ENCODE data around the gene CACNG6.
"Not testable (repeated sequence)": the region's sequence is repeated elsewhere in the genome, so short reads cannot be mapped to it uniquely, and the experiment has no call there.

The CACNG6 gene, protein sequence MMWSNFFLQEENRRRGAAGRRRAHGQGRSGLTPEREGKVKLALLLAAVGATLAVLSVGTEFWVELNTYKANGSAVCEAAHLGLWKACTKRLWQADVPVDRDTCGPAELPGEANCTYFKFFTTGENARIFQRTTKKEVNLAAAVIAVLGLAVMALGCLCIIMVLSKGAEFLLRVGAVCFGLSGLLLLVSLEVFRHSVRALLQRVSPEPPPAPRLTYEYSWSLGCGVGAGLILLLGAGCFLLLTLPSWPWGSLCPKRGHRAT

DNA sequence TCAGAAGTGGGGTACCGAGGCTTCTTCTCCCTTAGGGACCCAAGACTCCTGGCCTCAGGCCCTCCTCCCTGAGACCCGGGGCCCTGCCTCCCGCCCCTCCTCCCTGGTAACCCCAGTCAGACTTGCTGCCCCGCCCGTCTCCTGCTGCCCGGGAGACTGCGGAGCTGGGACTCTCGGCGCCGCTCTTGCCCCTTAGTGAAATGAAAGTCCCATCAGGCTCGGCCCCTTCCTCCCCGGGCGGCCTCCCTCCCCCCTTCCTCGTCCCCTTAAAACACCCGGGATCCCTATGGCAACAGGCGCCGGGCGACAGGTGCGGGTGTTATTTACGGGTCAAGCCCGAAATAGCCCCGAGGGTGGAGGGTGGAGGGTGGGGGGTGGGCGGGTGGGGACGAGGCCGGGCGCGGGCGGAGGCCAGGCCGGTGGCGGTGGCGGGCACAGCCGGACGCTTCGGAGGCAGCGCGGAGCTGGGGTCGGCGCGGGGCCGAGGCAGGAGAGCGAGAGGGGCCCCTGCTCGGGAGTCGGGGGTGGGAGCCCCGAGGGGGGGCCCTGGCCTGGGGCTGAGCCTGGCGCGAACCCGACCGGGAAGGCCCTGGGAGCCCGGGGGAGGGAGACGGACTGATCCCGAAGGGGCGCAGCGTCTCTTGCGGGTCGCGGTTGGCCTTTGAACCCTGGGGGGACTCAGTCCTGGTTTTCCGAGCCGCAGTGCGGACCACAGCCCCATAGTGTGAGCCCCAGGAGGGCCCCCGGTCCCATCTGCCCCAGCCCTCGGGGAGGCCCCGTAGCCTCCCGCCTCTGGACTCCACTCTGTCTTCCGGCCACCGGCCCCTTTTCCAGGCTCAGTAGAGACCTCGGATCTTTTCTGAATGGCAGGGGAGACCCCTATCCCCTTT lies at the start of gene CACNG6:
TSS of gene CACNG6 (plus strand) at position 414 of the 890 bp plus-strand sequence. CDS start 1,241 bp downstream, outside the sequence.
- TF ChIP-seq EZH2 (IDR thresholded peaks at IDR 0.05) (no peak), POLR2AphosphoS5 (IDR thresholded peaks at IDR 0.05; ENCODE audit: borderline replicate concordance, low read depth, low read length) (no peak), FOXP2 (optimal IDR thresholded peaks at IDR 0.05; ENCODE audit: control extremely low read depth, extremely low read length, insufficient read depth) (no peak)
- no peak within 1 kb of the TSS for H3K27ac ChIP-seq
- no peak for DNase-seq (ENCODE audit: low read depth, low spot score)
- H3K9me3 ChIP-seq (ENCODE audit: low read depth, low read length) = no peaks in the 10 kb centered on the region
- no peaks in the 10 kb centered on the region for H3K36me3 ChIP-seq (ENCODE audit: insufficient read depth, low read length)
- H3K9ac ChIP-seq (ENCODE audit: insufficient read length) = no peak within 1 kb of the TSS
- no peak within 1 kb of the TSS for H3K4me3 ChIP-seq

DNA sequence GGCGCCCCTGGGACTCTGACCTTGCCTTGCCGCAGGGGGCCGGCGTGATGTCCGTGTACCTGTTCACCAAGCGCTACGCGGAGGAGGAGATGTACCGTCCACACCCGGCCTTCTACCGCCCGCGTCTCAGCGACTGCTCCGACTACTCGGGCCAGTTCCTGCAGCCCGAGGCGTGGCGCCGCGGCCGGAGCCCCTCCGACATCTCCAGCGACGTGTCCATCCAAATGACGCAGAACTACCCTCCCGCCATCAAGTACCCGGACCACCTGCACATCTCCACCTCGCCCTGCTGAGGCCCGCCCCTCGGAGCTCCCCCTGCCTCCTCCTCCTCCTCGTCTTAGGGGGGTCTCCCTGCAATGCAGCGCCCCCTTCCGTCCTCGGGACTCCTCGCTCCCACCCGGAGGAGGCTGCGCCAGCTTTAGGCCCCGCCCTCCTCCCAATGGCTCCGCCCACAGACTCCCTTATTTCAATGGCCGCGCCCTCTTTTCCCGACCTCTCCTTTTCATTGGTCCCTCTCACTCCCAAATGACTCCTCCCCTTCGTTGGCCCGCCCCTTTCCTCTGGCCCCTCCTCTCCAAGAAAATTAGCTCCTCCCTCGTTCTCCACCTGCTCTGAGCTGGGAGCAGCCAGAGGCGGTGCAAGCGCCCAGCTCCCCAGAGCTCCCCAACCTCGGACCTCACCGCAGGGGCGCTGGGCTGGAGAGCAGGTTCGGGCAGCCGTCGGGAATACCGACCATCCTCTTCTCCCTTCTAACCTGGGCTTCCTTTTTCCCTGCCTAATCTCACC lies 49.2 kb upstream of the CACNG6 start:
- Histone ChIP-seq H3K4me3 (no peak overlapping the region), H3K9me3 (ENCODE audit: low read depth, low read length) (no peaks in the 10 kb centered on the region), H3K27ac (no peak overlapping the region), H3K36me3 (ENCODE audit: insufficient read depth, low read length) (no peaks in the 10 kb centered on the region), H3K9ac (ENCODE audit: insufficient read length) (no peak overlapping the region)
- TF ChIP-seq FOXP2 (optimal IDR thresholded peaks at IDR 0.05; ENCODE audit: control extremely low read depth, extremely low read length, insufficient read depth) = no peak
- TF ChIP-seq EZH2 (IDR thresholded peaks at IDR 0.05) = no peak
- no peak for TF ChIP-seq POLR2AphosphoS5 (IDR thresholded peaks at IDR 0.05; ENCODE audit: borderline replicate concordance, low read depth, low read length)
- no peak for DNase-seq (ENCODE audit: low read depth, low spot score)

DNA sequence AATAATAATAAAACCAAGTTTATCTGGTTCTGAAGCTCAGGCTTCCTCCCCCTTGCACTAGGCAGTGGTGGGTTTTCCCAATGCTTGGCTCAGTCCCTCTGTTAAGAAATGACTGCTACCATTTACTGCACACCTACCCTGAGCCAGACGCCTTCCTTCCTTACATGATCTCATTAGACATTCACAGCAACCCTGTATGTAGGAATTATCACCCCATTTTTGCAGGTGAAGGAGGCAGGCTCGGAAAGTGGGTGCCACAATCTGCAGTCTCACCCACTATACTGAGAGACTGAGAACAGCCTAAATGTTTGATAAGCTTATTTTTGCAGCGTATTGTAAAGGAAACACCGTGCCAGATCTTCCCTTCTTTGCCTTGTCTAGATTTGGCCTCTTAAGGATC lies 47.0 kb upstream of the CACNG6 start:
- DNase-seq (ENCODE audit: low read depth, low spot score) = no peak
- TF ChIP-seq FOXP2 (optimal IDR thresholded peaks at IDR 0.05; ENCODE audit: control extremely low read depth, extremely low read length, insufficient read depth) (no peak), EZH2 (IDR thresholded peaks at IDR 0.05) (no peak), POLR2AphosphoS5 (IDR thresholded peaks at IDR 0.05; ENCODE audit: borderline replicate concordance, low read depth, low read length) (no peak)
- H3K36me3 ChIP-seq (ENCODE audit: insufficient read depth, low read length) = no peaks in the 10 kb centered on the region

DNA sequence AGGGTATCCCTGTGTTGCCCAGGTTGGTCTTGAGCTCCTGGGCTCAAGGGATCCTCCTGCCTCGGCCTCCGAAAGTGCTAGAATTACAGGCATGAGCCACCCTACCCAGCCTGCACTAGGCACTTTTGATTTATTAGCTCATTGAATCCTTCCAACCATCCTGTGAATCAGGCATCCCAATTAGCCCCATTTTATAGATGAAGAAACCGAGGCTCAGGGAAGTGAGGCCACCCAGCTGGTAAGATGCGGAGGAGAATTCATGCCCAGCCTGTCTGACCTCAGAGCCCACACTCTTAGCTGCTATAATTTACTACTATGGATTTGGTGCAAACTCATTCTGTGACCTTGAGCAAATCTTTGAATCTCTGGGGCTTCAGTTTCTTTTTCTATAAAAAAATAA lies 46.5 kb upstream of the CACNG6 start:
- TF ChIP-seq FOXP2 (optimal IDR thresholded peaks at IDR 0.05; ENCODE audit: control extremely low read depth, extremely low read length, insufficient read depth) (no peak), POLR2AphosphoS5 (IDR thresholded peaks at IDR 0.05; ENCODE audit: borderline replicate concordance, low read depth, low read length) (no peak), EZH2 (IDR thresholded peaks at IDR 0.05) (no peak)
- no peak for DNase-seq (ENCODE audit: low read depth, low spot score)
- no peak overlapping the region for H3K27ac ChIP-seq
- no peak overlapping the region for H3K9ac ChIP-seq (ENCODE audit: insufficient read length)
- no peaks in the 10 kb centered on the region for H3K36me3 ChIP-seq (ENCODE audit: insufficient read depth, low read length)
- H3K9me3 ChIP-seq (ENCODE audit: low read depth, low read length) = no peaks in the 10 kb centered on the region
- H3K4me3 ChIP-seq = no peak overlapping the region

More for the DNA sequence above, 47.0 kb upstream of the CACNG6 start:
- Histone ChIP-seq H3K9me3 (ENCODE audit: low read depth, low read length) (no peaks in the 10 kb centered on the region), H3K4me3 (no peak overlapping the region), H3K9ac (ENCODE audit: insufficient read length) (no peak overlapping the region), H3K27ac (no peak overlapping the region)

DNA sequence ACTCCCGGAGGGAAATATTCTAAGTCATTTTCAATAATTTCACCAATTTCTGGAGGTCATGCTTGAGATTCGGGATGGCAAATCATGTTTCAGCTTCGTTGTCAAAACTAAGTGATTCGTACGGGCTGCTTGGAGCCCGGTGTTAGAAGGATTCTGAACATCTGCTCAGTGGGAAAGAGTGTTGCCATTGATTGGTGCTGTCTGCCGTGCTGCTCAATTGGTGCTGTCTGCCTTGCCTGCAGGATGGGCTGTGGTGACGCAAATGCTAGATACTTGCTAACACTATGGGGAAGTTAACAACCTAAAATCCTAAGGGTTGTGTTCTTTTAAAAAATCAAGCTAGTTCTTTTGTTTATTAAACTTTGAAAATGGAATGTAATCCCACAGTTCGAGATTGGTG lies 46.0 kb upstream of the CACNG6 start:
- Histone ChIP-seq H3K36me3 (ENCODE audit: insufficient read depth, low read length) (no peaks in the 10 kb centered on the region), H3K27ac (no peak overlapping the region), H3K4me3 (no peak overlapping the region), H3K9ac (ENCODE audit: insufficient read length) (no peak overlapping the region), H3K9me3 (ENCODE audit: low read depth, low read length) (no peaks in the 10 kb centered on the region)
- TF ChIP-seq POLR2AphosphoS5 (IDR thresholded peaks at IDR 0.05; ENCODE audit: borderline replicate concordance, low read depth, low read length) (no peak), EZH2 (IDR thresholded peaks at IDR 0.05) (no peak)
- no peak for DNase-seq (ENCODE audit: low read depth, low spot score)

DNA sequence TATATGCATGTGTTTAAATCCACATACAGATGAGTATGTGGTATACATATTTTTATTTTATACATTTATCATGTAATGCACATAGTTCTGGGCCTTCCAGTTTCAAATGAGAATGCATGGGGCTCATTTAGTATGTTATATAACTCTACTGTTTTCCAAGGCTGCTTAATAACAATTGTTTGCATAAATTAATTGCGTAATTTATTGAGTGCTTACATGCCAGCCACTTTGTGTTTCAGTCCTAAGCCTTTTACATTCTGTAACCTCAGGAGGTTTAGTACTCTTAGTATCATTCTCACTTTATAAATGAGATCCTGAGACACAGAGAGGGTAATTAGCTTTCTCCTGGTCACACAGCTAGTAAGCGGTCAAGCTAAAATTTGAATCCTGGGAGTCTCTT lies 45.4 kb upstream of the CACNG6 start:
- H3K36me3 ChIP-seq (ENCODE audit: insufficient read depth, low read length) = no peaks in the 10 kb centered on the region

DNA sequence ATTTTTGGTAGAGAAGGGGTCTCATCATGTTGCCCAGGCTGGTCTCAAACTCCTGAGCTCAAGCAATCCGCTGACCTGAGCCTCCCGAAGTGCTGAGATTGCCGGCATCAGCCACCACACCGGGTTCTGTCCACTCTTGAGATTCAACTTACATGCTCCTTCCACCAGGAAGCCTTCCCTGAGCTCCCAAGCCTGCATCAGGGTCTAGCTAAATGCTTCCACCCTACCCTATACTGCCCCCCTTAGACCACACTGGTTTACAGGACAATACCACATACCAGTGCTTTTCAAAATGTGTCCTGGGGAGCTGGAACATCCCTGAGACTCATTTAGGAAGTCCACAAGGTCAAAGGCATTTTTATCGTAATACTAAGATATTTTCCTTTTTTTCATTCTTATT lies 43.8 kb upstream of the CACNG6 start:
- no peak for DNase-seq (ENCODE audit: low read depth, low spot score)
- no peak overlapping the region for H3K9ac ChIP-seq (ENCODE audit: insufficient read length)
- H3K4me3 ChIP-seq = no peak overlapping the region
- no peak overlapping the region for H3K27ac ChIP-seq
- H3K9me3 ChIP-seq (ENCODE audit: low read depth, low read length) = no peaks in the 10 kb centered on the region
- no peaks in the 10 kb centered on the region for H3K36me3 ChIP-seq (ENCODE audit: insufficient read depth, low read length)
- TF ChIP-seq EZH2 (IDR thresholded peaks at IDR 0.05) (no peak), FOXP2 (optimal IDR thresholded peaks at IDR 0.05; ENCODE audit: control extremely low read depth, extremely low read length, insufficient read depth) (no peak), POLR2AphosphoS5 (IDR thresholded peaks at IDR 0.05; ENCODE audit: borderline replicate concordance, low read depth, low read length) (no peak)

More for the DNA sequence above, 45.4 kb upstream of the CACNG6 start:
- Histone ChIP-seq H3K9me3 (ENCODE audit: low read depth, low read length) (no peaks in the 10 kb centered on the region), H3K27ac (no peak overlapping the region), H3K9ac (ENCODE audit: insufficient read length) (no peak overlapping the region), H3K4me3 (no peak overlapping the region)
- TF ChIP-seq FOXP2 (optimal IDR thresholded peaks at IDR 0.05; ENCODE audit: control extremely low read depth, extremely low read length, insufficient read depth) = no peak
- no peak for TF ChIP-seq EZH2 (IDR thresholded peaks at IDR 0.05)
- no peak for TF ChIP-seq POLR2AphosphoS5 (IDR thresholded peaks at IDR 0.05; ENCODE audit: borderline replicate concordance, low read depth, low read length)
- DNase-seq (ENCODE audit: low read depth, low spot score) = no peak

DNA sequence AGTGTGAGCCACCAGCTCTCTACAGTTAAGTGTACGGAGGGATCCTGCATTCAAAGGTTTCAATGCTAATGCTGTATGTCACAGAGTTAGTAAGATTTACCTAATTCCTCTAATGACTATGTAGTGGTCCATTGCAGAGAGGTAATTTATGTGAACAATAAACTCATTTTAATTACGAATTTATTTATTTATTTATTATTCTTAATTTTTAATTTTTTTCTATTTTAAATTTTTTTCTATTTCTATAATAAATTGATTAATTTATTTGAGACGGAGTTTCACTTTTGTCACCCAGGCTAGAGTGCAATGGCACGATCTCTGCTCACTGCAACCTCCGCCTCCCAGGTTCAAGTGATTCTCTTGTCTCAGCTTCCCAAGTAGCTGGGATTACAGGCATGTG lies 42.8 kb upstream of the CACNG6 start:
- DNase-seq (ENCODE audit: low read depth, low spot score); H3K9ac ChIP-seq (ENCODE audit: insufficient read length); H3K4me3 ChIP-seq; H3K27ac ChIP-seq; H3K36me3 ChIP-seq (ENCODE audit: insufficient read depth, low read length); H3K9me3 ChIP-seq (ENCODE audit: low read depth, low read length): not testable (repeated sequence)
